SK-N-SH (cell line): ENCODE data around the gene CABLES2. TPM values are rescaled to one million over a fixed set of nuclear protein-coding genes. Genes with fewer than 3 reads are reported as not detected.

Experiments
- CTCF ChIA-PET: fragments of 300-600, 350-600 bp; formaldehyde crosslinking; extraction: SDS; loops from one replicate; lab custom pipeline; 2021; lab: Yijun Ruan, JAX
- POLR2A ChIA-PET: fragments of 350-600 bp; sonication (Branson Sonifier 250); formaldehyde crosslinking; extraction: SDS; loops from one replicate; lab custom pipeline; 2020; ENCODE audit warnings: antibody characterized with exemption, inconsistent platforms; lab: Yijun Ruan, JAX
- DNase-seq: peaks from one replicate; pipeline ENCODE4 v3.0.0; 2012
- H2AFZ ChIP-seq: fragments of 200-600 bp; sonication (generic); 2 replicates; pipeline ENCODE4 v1.8.1; 2016; ENCODE audit warnings: antibody characterized with exemption, mild to moderate bottlenecking, low read depth
- H3F3A ChIP-seq: fragments of 200-600 bp; sonication (generic); replicated peaks from 2 replicates; pipeline ENCODE3; 2016; ENCODE audit warnings: antibody characterized with exemption, mild to moderate bottlenecking; ENCODE audit not compliant: insufficient read depth
- H3K27ac ChIP-seq, 2 experiments: fragments of 200-500 bp in 1 of 2; fragments of 200-600 bp in 1 of 2; sonication (Bioruptor generic) in 1 of 2; sonication (generic), shearing (Covaris generic) in 1 of 2; 2 replicates each; pipeline versions ENCODE4 v1.5.1 to v1.6.1; 2014 to 2016; ENCODE audit warnings: low read depth in 2 of 2, inconsistent platforms in 1 of 2, low read length in 1 of 2, mild to moderate bottlenecking in 1 of 2, mixed read lengths in 1 of 2
- H3K27me3 ChIP-seq: fragments of 200-600 bp; sonication (generic), shearing (Covaris generic); 2 replicates; pipeline ENCODE4 v1.6.1; 2016; ENCODE audit warnings: mixed run types; ENCODE audit not compliant: insufficient read depth
- H3K36me3 ChIP-seq, 2 experiments: fragments of 200-500 bp in 1 of 2; fragments of 200-600 bp in 1 of 2; sonication (Bioruptor generic) in 1 of 2; sonication (generic) in 1 of 2; replicated peaks in 1 of 2; 2 replicates each; pipeline versions ENCODE3 to v1.5.1; 2014 to 2016; ENCODE audit warnings: low read length in 1 of 2, mild to moderate bottlenecking in 1 of 2; ENCODE audit not compliant: insufficient read depth in 2 of 2, control insufficient read depth in 1 of 2
- H3K4me1 ChIP-seq, 2 experiments: fragments of 200-500 bp in 1 of 2; fragments of 200-600 bp in 1 of 2; sonication (Bioruptor generic) in 1 of 2; sonication (generic), shearing (Covaris generic) in 1 of 2; 2 replicates each; pipeline versions ENCODE4 v1.5.1 to v1.6.1; 2014 to 2016; ENCODE audit warnings: low read depth in 1 of 2, low read length in 1 of 2, mixed run types in 1 of 2; ENCODE audit not compliant: insufficient read depth in 2 of 2, control insufficient read depth in 1 of 2
- H3K4me2 ChIP-seq: fragments of 200-600 bp; sonication (generic), shearing (Covaris generic); 2 replicates; pipeline ENCODE4 v1.6.1; 2017; ENCODE audit warnings: mixed run types
- H3K4me3 ChIP-seq, 2 experiments: fragments of 200-500 bp in 1 of 2; fragments of 200-600 bp in 1 of 2; sonication (Bioruptor generic) in 1 of 2; sonication (generic), shearing (Covaris generic) in 1 of 2; 2 replicates each; pipeline versions ENCODE4 v1.5.1 to v1.8.1; 2014 to 2016; ENCODE audit warnings: low read depth in 2 of 2, inconsistent platforms in 1 of 2, low read length in 1 of 2, mild to moderate bottlenecking in 1 of 2, mixed read lengths in 1 of 2, moderate library complexity in 1 of 2
- H3K79me2 ChIP-seq: fragments of 200-600 bp; sonication (generic); 2 replicates; pipeline ENCODE4 v1.8.1; 2017; ENCODE audit warnings: mild to moderate bottlenecking; ENCODE audit not compliant: insufficient read depth
- H3K9ac ChIP-seq: fragments of 200-600 bp; sonication (generic); 2 replicates; pipeline ENCODE4 v1.6.1; 2017; ENCODE audit warnings: mixed run types
- H3K9me2 ChIP-seq: fragments of 200-600 bp; sonication (generic); 2 replicates; pipeline ENCODE4 v1.6.1; 2017; ENCODE audit warnings: mixed run types
- H3K9me3 ChIP-seq: fragments of 200-600 bp; sonication (generic); 2 replicates; pipeline ENCODE4 v1.6.1; 2017; ENCODE audit warnings: mixed run types, mild to moderate bottlenecking, moderate library complexity
- H4K20me1 ChIP-seq: fragments of 200-600 bp; sonication (generic); 2 replicates; pipeline ENCODE4 v1.6.1; 2017; ENCODE audit warnings: mild to moderate bottlenecking, mixed run types; ENCODE audit not compliant: insufficient read depth
- CHD2 ChIP-seq: fragments of 150-350 bp; IDR thresholded peaks from 2 replicates; pipeline ENCODE4 v1.6.1; 2018; ENCODE audit warnings: low read length; ENCODE audit not compliant: partially characterized antibody
- ELF1 ChIP-seq: IDR thresholded peaks from 2 replicates; pipeline ENCODE4 v1.4.0; 2012
- FOXM1 ChIP-seq: IDR thresholded peaks from 2 replicates; pipeline ENCODE4 v1.4.0; 2012; ENCODE audit warnings: low read depth, mild to moderate bottlenecking
- GABPA ChIP-seq: IDR thresholded peaks from 2 replicates; pipeline ENCODE4 v1.4.0; 2012; ENCODE audit warnings: low read depth, mild to moderate bottlenecking
- GATA2 ChIP-seq: sonication (generic); formaldehyde crosslinking; IDR thresholded peaks from 2 replicates; pipeline ENCODE4 v1.5.0; 2020; ENCODE audit warnings: mild to moderate bottlenecking, missing genetic modification reagents
- MEF2A ChIP-seq: IDR thresholded peaks from 2 replicates; pipeline ENCODE4 v1.4.0; 2012; ENCODE audit warnings: low read depth, borderline replicate concordance
- MXI1 ChIP-seq: IDR thresholded peaks from 2 replicates; pipeline ENCODE4 v1.6.1; 2012; ENCODE audit warnings: mild to moderate bottlenecking, low read depth, low read length, improper control_type of control experiment
- NRF1 ChIP-seq: IDR thresholded peaks from 2 replicates; pipeline ENCODE4 v1.6.1; 2012; ENCODE audit warnings: low read depth, mild to moderate bottlenecking, low read length
- RCOR1 ChIP-seq: fragments of 150-350 bp; IDR thresholded peaks from 2 replicates; pipeline ENCODE4 v1.6.1; 2017; ENCODE audit warnings: antibody characterized with exemption, low read length
- RFX5 ChIP-seq: IDR thresholded peaks from 2 replicates; pipeline ENCODE4 v1.6.1; 2012; ENCODE audit warnings: mild to moderate bottlenecking, improper control_type of control experiment, low read length
- RXRA ChIP-seq: IDR thresholded peaks from 2 replicates; pipeline ENCODE4 v1.4.0; 2012; ENCODE audit warnings: low read depth, mild to moderate bottlenecking, borderline replicate concordance
- TAF1 ChIP-seq: IDR thresholded peaks from 2 replicates; pipeline ENCODE4 v1.6.1; 2012; ENCODE audit warnings: low read depth, mild to moderate bottlenecking, low read length, moderate library complexity, borderline replicate concordance
- TCF12 ChIP-seq: IDR thresholded peaks from 2 replicates; pipeline ENCODE4 v1.4.0; 2012
- USF1 ChIP-seq: IDR thresholded peaks from 2 replicates; pipeline ENCODE4 v1.4.0; 2012; ENCODE audit warnings: low read depth, borderline replicate concordance
- YY1 ChIP-seq: IDR thresholded peaks from 2 replicates; pipeline ENCODE4 v1.4.0; 2012; ENCODE audit warnings: low read depth, mild to moderate bottlenecking
- WGBS: methylation state at CpG from one replicate; pipeline ENCODE4 v1.1.6; 2017; ENCODE audit warnings: low lambda C conversion rate; 5-methylcytosine and 5-hydroxymethylcytosine counted together
- polyA plus RNA-seq, 3 experiments: library from polyadenylated mRNA; depleted of rRNA; stranded (reverse); fragments of >200 nt; gene quantifications; 2 replicates each; pipeline ENCODE4 v1.2.3, GENCODE V29; 2012
- TF ChIP-seq, protein P1 (sequence below): fragments of 150-350 bp; IDR thresholded peaks from 2 replicates; pipeline ENCODE4 v1.6.1; 2017; ENCODE audit warnings: antibody characterized with exemption, low read length, low read depth, borderline replicate concordance

CABLES2 gene
- polyA plus RNA-seq, 1 of the 3 experiments (the other 2 are of a cell fraction), result 4.8 TPM

- Histone ChIP-seq H2AFZ (no peak overlapping the region), H3F3A (peaks cover 3% of the 10 kb centered on the region), H3K36me3 (peaks cover 0 to 7% of the 10 kb centered on the region in 2 experiments), H3K79me2 (peaks cover 28% of the 10 kb centered on the region), H3K27me3 (no peaks in the 10 kb centered on the region), H3K4me1 (peaks cover 17 to 73% of the 10 kb centered on the region in 2 experiments; a peak in 3 of 4 replicates), H3K9me3 (no peaks in the 10 kb centered on the region), H3K9ac (no peak overlapping the region), H3K4me3 (no peak overlapping the region), H3K27ac (no peak overlapping the region; a peak in 1 of 4 replicates), H3K9me2 (no peaks in the 10 kb centered on the region), H4K20me1 (peaks cover 24% of the 10 kb centered on the region), H3K4me2 (peak overlapping the region; percentile 83; the same call in 1 of the 2 replicates)
- 72% methylated on average over 8 of the region's 22 CpGs for WGBS
- POLR2A ChIA-PET, result interaction anchor here (1.5 to 1.9 kb wide), 2 partner anchors 23 to 24 kb away, joined by 3 to 9 read pairs; partner anchors contain the start of gene RPS21
- no peak for DNase-seq
- CTCF ChIA-PET, result interaction anchor here (0.9 to 12.0 kb wide), 7 partner anchors 8 to 63 kb away, joined by 3 to 127 read pairs (median 6); partner anchors contain the start of gene ADRM1
- TF ChIP-seq MXI1 (no peak), FOXM1 (no peak), RFX5 (no peak), TCF12 (no peak), RXRA (no peak), GABPA (no peak), CHD2 (no peak), RCOR1 (no peak), NRF1 (no peak), MEF2A (no peak), USF1 (no peak), ELF1 (no peak), TAF1 (no peak), GATA2 (CRISPR knock-in tag) (no peak), YY1 (no peak)
- TF ChIP-seq, protein P1, sequence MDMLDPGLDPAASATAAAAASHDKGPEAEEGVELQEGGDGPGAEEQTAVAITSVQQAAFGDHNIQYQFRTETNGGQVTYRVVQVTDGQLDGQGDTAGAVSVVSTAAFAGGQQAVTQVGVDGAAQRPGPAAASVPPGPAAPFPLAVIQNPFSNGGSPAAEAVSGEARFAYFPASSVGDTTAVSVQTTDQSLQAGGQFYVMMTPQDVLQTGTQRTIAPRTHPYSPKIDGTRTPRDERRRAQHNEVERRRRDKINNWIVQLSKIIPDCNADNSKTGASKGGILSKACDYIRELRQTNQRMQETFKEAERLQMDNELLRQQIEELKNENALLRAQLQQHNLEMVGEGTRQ, result no peak
Observed at GRCh38 chr20:62363920-62364851, 42.9 kb downstream of the CABLES2 start.
